GM23338 (cell line): ENCODE results near the gene KCNMA1.

Source experiments
- EZH2 ChIP-seq: fragments of 200-600 bp; sonication (generic); IDR thresholded peaks from one replicate; pipeline ENCODE4 v1.8.0; 2017; ENCODE audit warnings: antibody characterized with exemption, mild to moderate bottlenecking, low read depth; ENCODE audit not compliant: unreplicated experiment
- TF ChIP-seq, protein P1 (sequence below), 2 experiments: fragments of 200-600 bp in 1 of 2; sonication (generic) in 1 of 2; conservative IDR thresholded peaks; 2 replicates each; pipeline versions ENCODE4 v1.5.1 to v1.6.1; 2016 to 2017; ENCODE audit warnings: antibody characterized with exemption in 2 of 2, low read depth in 2 of 2, mild to moderate bottlenecking in 2 of 2, moderate library complexity in 1 of 2

DNA sequence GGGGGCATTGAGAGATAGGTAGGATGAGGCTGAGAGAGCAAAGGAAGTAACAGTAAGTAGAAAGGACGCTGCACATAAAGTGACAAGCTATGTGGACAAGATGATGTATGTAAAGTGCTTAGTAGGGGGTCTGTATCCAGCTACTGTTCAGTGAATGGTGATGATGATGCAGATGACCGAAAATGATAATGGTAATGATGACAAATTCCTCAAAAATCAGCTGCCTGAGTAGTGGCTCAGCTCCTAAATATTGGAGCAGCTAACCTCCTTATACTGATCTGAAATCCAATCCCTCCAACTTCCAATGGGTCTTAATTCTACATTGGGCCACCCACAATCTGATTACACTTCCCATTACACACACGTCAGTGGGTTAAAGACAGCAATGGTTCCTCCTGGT is 27.1 kb upstream of the KCNMA1 start:
- no peak for TF ChIP-seq EZH2
- TF ChIP-seq, protein P1, sequence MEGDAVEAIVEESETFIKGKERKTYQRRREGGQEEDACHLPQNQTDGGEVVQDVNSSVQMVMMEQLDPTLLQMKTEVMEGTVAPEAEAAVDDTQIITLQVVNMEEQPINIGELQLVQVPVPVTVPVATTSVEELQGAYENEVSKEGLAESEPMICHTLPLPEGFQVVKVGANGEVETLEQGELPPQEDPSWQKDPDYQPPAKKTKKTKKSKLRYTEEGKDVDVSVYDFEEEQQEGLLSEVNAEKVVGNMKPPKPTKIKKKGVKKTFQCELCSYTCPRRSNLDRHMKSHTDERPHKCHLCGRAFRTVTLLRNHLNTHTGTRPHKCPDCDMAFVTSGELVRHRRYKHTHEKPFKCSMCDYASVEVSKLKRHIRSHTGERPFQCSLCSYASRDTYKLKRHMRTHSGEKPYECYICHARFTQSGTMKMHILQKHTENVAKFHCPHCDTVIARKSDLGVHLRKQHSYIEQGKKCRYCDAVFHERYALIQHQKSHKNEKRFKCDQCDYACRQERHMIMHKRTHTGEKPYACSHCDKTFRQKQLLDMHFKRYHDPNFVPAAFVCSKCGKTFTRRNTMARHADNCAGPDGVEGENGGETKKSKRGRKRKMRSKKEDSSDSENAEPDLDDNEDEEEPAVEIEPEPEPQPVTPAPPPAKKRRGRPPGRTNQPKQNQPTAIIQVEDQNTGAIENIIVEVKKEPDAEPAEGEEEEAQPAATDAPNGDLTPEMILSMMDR (conservative IDR thresholded peaks at IDR 0.05; ENCODE audit: low read depth in 2 of 2), result no peak
